Measurements from ENCODE around the gene ATXN3. TPM values are rescaled to one million over a fixed set of nuclear protein-coding genes. Genes with fewer than 3 reads are reported as not detected.
"Not testable (repeated sequence)": the region's sequence is repeated elsewhere in the genome, so short reads cannot be mapped to it uniquely, and the experiment has no call there.

ATXN3 gene
- total and polyA plus RNA-seq, 2 of the 13 experiments (the other 11 are each of a cell fraction or from before 2014, with no cell fraction given), result 14.9 to 17.3 TPM

DNA sequence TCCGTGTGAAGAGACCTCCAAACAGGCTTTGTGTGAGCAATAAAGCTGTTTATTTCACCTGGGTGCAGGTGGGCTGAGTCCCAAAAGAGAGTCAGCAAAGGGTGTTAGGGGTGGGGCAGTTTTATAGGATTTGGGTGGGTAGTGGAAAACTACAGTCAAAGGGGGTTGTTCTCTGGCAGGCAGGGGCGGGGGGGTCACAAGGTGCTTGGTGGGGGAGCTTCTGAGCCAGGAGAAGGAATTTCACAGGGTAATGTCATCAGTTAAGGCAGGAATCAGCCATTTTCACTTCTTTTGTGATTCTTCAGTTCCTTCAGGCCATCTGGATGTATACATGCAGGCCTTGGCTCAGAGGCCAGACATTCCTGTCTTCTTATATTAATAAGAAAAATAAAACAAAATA is 64.6 kb downstream of the ATXN3 start:
- 92% methylated on average over 2 of the region's 2 CpGs for WGBS (ENCODE audit: low lambda C conversion rate)
- H3K9me3 ChIP-seq (ENCODE audit: low read length); H3K27me3 ChIP-seq (ENCODE audit: control insufficient read depth in 1 of 2, insufficient read depth in 2 of 2, low read length in 2 of 2); H3K4me3 ChIP-seq (replicated peaks in 1 of 3; ENCODE audit: insufficient read depth in 1 of 3, low read depth in 2 of 3, low read length in 3 of 3); H3K36me3 ChIP-seq (replicated peaks in 1 of 2; ENCODE audit: control insufficient read depth in 1 of 2, insufficient read depth in 2 of 2, low read length in 2 of 2); H2AFZ ChIP-seq (ENCODE audit: low read length); H4K20me1 ChIP-seq (ENCODE audit: insufficient read depth, low read length); H3K9ac ChIP-seq (ENCODE audit: insufficient read depth, low read depth, low read length); BruUV-seq (replicated peaks); DNase-seq (ENCODE audit: low spot score); FAIRE-seq; H3K27ac ChIP-seq (ENCODE audit: extremely low read length, insufficient read depth, low read length); H3K4me2 ChIP-seq (ENCODE audit: low read depth, low read length); intact Hi-C loops (cut with micrococcal nuclease; ENCODE audit: unreplicated experiment); ATAC-seq; CTCF ChIA-PET (ENCODE audit: low intra/inter-chr PET ratio, low total read pairs): not testable (repeated sequence)
- POLR2A ChIA-PET, result interaction anchor here (2.8 kb wide), 1 partner anchor 64 kb away, joined by 25 read pairs; the partner anchor contains the start of gene ATXN3
- in situ Hi-C loops (cut with HindIII; ENCODE audit: extremely low pct_ligation_motif_present, low pct_unique_long_range_greater_than_20kb), result loop anchor here (5.0 kb wide), 1 partner anchor 66 kb away; the partner anchor contains the start of gene ATXN3
- Histone ChIP-seq H3K4me1 (ENCODE audit: insufficient read depth, low read length) (peaks cover 27% of the 10 kb centered on the region), H3K79me2 (ENCODE audit: insufficient read depth, low read length) (peaks cover 37% of the 10 kb centered on the region)

DNA sequence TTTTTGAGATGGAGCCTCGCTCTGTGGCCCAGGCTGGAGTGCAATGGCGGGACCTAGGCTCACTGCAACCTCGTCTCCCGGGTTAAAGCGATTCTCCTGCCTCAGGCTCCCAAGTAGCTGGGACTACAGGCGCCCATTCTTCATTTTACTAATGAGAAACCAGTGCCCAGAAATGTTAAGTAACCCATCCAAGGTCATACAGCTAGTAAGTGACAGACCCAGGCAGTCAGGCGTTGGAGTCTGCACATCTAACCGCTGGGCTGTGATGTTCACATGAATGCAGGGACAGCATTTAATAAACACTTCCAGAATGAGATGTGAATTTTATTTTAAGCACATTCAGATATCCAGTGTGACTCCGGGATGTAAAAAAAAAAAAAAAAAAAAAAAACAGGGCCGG is 65.2 kb downstream of the ATXN3 start:
- Histone ChIP-seq H3K4me1 (ENCODE audit: insufficient read depth, low read length) (peaks cover 33% of the 10 kb centered on the region), H3K9ac (ENCODE audit: insufficient read depth, low read depth, low read length) (peak overlapping the region; percentile 98; the same call in 1 of the 2 replicates), H3K79me2 (ENCODE audit: insufficient read depth, low read length) (peaks cover 42% of the 10 kb centered on the region), H2AFZ (ENCODE audit: low read length) (no peak overlapping the region), H4K20me1 (ENCODE audit: insufficient read depth, low read length) (peaks cover 9% of the 10 kb centered on the region; the same call in 1 of the 2 replicates), H3K4me3 (replicated peaks in 1 of 3; ENCODE audit: insufficient read depth in 1 of 3, low read depth in 2 of 3, low read length in 3 of 3) (peak overlapping the region; percentile 77 to 91 (median 89)), H3K4me2 (ENCODE audit: low read depth, low read length) (peak overlapping the region; percentile 92), H3K27me3 (ENCODE audit: control insufficient read depth in 1 of 2, insufficient read depth in 2 of 2, low read length in 2 of 2) (no peaks in the 10 kb centered on the region; a peak in 2 of 5 replicates), H3K36me3 (replicated peaks in 1 of 2; ENCODE audit: control insufficient read depth in 1 of 2, insufficient read depth in 2 of 2, low read length in 2 of 2) (no peaks in the 10 kb centered on the region), H3K27ac (ENCODE audit: extremely low read length, insufficient read depth, low read length) (no peak overlapping the region), H3K9me3 (ENCODE audit: low read length) (peaks cover 5% of the 10 kb centered on the region; the same call in 1 of the 2 replicates)
- CTCF ChIA-PET (ENCODE audit: low intra/inter-chr PET ratio, low total read pairs), result no interaction called here
- in situ Hi-C loops (cut with HindIII; ENCODE audit: extremely low pct_ligation_motif_present, low pct_unique_long_range_greater_than_20kb) (loop anchor here (5.0 kb wide), 1 partner anchor 66 kb away; the partner anchor contains the start of gene ATXN3), intact Hi-C loops (cut with micrococcal nuclease; ENCODE audit: unreplicated experiment) (no loop called here)
- 86% methylated on average over 10 of the region's 10 CpGs for WGBS (ENCODE audit: low lambda C conversion rate)
- no TSS peak for BruUV-seq (replicated peaks)
- ATAC-seq, result no peak
- POLR2A ChIA-PET, result interaction anchor here (1.6 to 2.8 kb wide), 2 partner anchors 12 to 65 kb away, joined by 4 to 25 read pairs; partner anchors contain the start of gene ATXN3
- FAIRE-seq, result no peak
- no peak for DNase-seq (ENCODE audit: low spot score)
- TF ChIP-seq ZSCAN31 (CRISPR knock-in tag; IDR thresholded peaks at IDR 0.05; ENCODE audit: low read depth) (no peak), PCBP2 (optimal IDR thresholded peaks at IDR 0.05; ENCODE audit: low read depth, low read length, poor library complexity, severe bottlenecking) (no peak), CENPT (CRISPR knock-in tag; IDR thresholded peaks at IDR 0.05; ENCODE audit: low read depth) (no peak), HNRNPH1 (optimal IDR thresholded peaks at IDR 0.05; ENCODE audit: low read depth, low read length) (no peak), ZNF562 (CRISPR knock-in tag; IDR thresholded peaks at IDR 0.05; ENCODE audit: borderline replicate concordance) (no peak)
- TF ChIP-seq, protein P1, sequence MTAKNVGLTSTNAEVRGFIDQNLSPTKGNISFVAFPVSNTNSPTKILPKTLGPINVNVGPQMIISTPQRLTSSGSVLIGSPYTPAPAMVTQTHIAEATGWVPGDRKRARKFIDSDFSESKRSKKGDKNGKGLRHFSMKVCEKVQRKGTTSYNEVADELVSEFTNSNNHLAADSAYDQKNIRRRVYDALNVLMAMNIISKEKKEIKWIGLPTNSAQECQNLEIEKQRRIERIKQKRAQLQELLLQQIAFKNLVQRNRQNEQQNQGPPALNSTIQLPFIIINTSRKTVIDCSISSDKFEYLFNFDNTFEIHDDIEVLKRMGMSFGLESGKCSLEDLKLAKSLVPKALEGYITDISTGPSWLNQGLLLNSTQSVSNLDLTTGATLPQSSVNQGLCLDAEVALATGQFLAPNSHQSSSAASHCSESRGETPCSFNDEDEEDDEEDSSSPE (CRISPR knock-in tag; IDR thresholded peaks at IDR 0.05), result no peak
- TF ChIP-seq, protein P2, sequence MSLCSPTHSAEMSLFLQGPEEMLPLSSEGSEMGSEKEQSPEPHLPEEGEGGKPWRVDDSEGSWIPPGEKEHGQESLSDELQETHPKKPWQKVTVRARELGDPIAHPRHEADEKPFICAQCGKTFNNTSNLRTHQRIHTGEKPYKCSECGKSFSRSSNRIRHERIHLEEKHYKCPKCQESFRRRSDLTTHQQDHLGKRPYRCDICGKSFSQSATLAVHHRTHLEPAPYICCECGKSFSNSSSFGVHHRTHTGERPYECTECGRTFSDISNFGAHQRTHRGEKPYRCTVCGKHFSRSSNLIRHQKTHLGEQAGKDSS (CRISPR knock-in tag; IDR thresholded peaks at IDR 0.05; ENCODE audit: borderline replicate concordance, low read depth), result no peak
- TF ChIP-seq, protein P3, sequence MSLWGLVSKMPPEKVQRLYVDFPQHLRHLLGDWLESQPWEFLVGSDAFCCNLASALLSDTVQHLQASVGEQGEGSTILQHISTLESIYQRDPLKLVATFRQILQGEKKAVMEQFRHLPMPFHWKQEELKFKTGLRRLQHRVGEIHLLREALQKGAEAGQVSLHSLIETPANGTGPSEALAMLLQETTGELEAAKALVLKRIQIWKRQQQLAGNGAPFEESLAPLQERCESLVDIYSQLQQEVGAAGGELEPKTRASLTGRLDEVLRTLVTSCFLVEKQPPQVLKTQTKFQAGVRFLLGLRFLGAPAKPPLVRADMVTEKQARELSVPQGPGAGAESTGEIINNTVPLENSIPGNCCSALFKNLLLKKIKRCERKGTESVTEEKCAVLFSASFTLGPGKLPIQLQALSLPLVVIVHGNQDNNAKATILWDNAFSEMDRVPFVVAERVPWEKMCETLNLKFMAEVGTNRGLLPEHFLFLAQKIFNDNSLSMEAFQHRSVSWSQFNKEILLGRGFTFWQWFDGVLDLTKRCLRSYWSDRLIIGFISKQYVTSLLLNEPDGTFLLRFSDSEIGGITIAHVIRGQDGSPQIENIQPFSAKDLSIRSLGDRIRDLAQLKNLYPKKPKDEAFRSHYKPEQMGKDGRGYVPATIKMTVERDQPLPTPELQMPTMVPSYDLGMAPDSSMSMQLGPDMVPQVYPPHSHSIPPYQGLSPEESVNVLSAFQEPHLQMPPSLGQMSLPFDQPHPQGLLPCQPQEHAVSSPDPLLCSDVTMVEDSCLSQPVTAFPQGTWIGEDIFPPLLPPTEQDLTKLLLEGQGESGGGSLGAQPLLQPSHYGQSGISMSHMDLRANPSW (CRISPR knock-in tag; IDR thresholded peaks at IDR 0.05; ENCODE audit: borderline replicate concordance), result no peak
- TF ChIP-seq, protein P4, sequence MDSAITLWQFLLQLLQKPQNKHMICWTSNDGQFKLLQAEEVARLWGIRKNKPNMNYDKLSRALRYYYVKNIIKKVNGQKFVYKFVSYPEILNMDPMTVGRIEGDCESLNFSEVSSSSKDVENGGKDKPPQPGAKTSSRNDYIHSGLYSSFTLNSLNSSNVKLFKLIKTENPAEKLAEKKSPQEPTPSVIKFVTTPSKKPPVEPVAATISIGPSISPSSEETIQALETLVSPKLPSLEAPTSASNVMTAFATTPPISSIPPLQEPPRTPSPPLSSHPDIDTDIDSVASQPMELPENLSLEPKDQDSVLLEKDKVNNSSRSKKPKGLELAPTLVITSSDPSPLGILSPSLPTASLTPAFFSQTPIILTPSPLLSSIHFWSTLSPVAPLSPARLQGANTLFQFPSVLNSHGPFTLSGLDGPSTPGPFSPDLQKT (CRISPR knock-in tag; IDR thresholded peaks at IDR 0.05; ENCODE audit: borderline replicate concordance), result no peak

Measured in HepG2 (cell line).